A673 (cell line): ENCODE results near the gene OR6Y1.

Experiments
- EZH2 ChIP-seq: fragments of 200-600 bp; sonication (generic); IDR thresholded peaks from 2 replicates; pipeline ENCODE4 v1.6.1; 2017; ENCODE audit warnings: borderline replicate concordance, low read depth, mild to moderate bottlenecking, mixed read lengths, antibody characterized with exemption, low read length; ENCODE audit not compliant: poor library complexity, severe bottlenecking
- TF ChIP-seq, protein P1 (sequence below): fragments of 300-800, 200-600 bp; sonication (generic); conservative IDR thresholded peaks from 2 replicates; pipeline ENCODE4 v1.5.1; 2017; ENCODE audit warnings: low read depth, mild to moderate bottlenecking, antibody characterized with exemption, low read length, moderate library complexity, mixed read lengths

DNA sequence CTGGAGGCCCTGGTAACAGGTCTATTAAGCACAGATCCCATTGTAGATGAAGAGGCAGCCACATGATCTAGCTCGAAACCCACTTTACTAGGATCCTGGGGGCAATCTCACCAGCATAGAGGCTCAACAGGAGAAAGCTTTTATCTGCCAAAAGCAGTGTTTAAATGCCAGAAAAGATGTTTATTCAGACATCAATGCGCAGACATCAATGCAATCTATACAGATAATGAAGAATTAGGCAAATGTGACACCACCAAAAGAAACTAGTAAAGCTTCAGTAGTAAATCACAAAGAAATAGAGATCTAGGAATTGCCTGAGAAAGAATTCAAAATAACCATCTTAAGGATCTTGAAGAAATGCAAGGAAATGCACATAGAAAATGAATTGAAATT, 32.5 kb downstream of the OR6Y1 start:
- TF ChIP-seq, protein P1, sequence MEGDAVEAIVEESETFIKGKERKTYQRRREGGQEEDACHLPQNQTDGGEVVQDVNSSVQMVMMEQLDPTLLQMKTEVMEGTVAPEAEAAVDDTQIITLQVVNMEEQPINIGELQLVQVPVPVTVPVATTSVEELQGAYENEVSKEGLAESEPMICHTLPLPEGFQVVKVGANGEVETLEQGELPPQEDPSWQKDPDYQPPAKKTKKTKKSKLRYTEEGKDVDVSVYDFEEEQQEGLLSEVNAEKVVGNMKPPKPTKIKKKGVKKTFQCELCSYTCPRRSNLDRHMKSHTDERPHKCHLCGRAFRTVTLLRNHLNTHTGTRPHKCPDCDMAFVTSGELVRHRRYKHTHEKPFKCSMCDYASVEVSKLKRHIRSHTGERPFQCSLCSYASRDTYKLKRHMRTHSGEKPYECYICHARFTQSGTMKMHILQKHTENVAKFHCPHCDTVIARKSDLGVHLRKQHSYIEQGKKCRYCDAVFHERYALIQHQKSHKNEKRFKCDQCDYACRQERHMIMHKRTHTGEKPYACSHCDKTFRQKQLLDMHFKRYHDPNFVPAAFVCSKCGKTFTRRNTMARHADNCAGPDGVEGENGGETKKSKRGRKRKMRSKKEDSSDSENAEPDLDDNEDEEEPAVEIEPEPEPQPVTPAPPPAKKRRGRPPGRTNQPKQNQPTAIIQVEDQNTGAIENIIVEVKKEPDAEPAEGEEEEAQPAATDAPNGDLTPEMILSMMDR: no peak
- TF ChIP-seq EZH2: no peak
